ENCODE results near the gene ILKAP. TPM values are rescaled to one million over a fixed set of nuclear protein-coding genes. Genes with fewer than 3 reads are reported as not detected.

ILKAP gene
- polyA plus RNA-seq, 1 of the 3 experiments (the other 2 are of a cell fraction): 49.2 TPM

DNA sequence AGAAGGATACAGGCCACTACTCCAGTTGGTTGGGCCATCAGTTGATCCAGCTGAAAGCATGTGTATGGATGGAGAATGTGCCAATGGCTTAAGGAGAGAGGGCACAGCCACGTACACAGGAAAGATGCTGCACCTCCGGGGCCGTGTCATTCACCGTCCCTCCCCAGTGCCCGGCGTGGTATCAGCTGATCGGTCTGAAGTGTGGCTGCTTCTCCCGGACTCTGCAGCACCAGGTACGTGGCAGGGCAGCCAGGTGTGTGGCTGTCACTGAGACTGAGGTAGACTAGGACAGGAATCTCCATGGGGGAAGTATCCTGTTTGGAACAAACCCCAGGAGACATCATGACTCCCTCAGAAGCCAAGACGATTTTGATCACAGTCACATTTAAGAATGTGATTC lies 48.9 kb downstream of the ILKAP start:
- Histone ChIP-seq H3K4me1 (ENCODE audit: control insufficient read depth in 1 of 2, insufficient read depth in 2 of 2, low read depth in 1 of 2, low read length in 1 of 2) (peaks cover 0 to 8% of the 10 kb centered on the region in 2 experiments; a peak in 1 of 4 replicates), H3K27ac (ENCODE audit: low read depth in 2 of 2, low read length in 1 of 2) (no peak overlapping the region), H3F3A (replicated peaks; ENCODE audit: insufficient read depth) (no peaks in the 10 kb centered on the region), H4K20me1 (ENCODE audit: insufficient read depth) (no peaks in the 10 kb centered on the region), H3K4me2 (no peak overlapping the region), H3K36me3 (replicated peaks in 1 of 2; ENCODE audit: control insufficient read depth in 1 of 2, insufficient read depth in 2 of 2, low read length in 1 of 2) (no peaks in the 10 kb centered on the region), H3K79me2 (ENCODE audit: insufficient read depth) (no peaks in the 10 kb centered on the region), H3K27me3 (ENCODE audit: insufficient read depth) (no peaks in the 10 kb centered on the region), H3K4me3 (ENCODE audit: low read depth in 2 of 2, low read length in 1 of 2) (no peak overlapping the region), H3K9me2 (no peaks in the 10 kb centered on the region), H3K9me3 (no peaks in the 10 kb centered on the region), H2AFZ (ENCODE audit: low read depth) (no peak overlapping the region), H3K9ac (no peak overlapping the region)
- TF ChIP-seq FOXM1 (IDR thresholded peaks at IDR 0.05; ENCODE audit: low read depth): no peak
- no peak for TF ChIP-seq RAD21 (IDR thresholded peaks at IDR 0.05; ENCODE audit: low read length)
- TF ChIP-seq, protein P1, sequence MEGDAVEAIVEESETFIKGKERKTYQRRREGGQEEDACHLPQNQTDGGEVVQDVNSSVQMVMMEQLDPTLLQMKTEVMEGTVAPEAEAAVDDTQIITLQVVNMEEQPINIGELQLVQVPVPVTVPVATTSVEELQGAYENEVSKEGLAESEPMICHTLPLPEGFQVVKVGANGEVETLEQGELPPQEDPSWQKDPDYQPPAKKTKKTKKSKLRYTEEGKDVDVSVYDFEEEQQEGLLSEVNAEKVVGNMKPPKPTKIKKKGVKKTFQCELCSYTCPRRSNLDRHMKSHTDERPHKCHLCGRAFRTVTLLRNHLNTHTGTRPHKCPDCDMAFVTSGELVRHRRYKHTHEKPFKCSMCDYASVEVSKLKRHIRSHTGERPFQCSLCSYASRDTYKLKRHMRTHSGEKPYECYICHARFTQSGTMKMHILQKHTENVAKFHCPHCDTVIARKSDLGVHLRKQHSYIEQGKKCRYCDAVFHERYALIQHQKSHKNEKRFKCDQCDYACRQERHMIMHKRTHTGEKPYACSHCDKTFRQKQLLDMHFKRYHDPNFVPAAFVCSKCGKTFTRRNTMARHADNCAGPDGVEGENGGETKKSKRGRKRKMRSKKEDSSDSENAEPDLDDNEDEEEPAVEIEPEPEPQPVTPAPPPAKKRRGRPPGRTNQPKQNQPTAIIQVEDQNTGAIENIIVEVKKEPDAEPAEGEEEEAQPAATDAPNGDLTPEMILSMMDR (IDR thresholded peaks at IDR 0.05): no peak
- TF ChIP-seq SMC3 (IDR thresholded peaks at IDR 0.05; ENCODE audit: low read depth, low read length): no peak
- TF ChIP-seq GATA2 (CRISPR knock-in tag; IDR thresholded peaks at IDR 0.05): no peak
- TF ChIP-seq, protein P2, sequence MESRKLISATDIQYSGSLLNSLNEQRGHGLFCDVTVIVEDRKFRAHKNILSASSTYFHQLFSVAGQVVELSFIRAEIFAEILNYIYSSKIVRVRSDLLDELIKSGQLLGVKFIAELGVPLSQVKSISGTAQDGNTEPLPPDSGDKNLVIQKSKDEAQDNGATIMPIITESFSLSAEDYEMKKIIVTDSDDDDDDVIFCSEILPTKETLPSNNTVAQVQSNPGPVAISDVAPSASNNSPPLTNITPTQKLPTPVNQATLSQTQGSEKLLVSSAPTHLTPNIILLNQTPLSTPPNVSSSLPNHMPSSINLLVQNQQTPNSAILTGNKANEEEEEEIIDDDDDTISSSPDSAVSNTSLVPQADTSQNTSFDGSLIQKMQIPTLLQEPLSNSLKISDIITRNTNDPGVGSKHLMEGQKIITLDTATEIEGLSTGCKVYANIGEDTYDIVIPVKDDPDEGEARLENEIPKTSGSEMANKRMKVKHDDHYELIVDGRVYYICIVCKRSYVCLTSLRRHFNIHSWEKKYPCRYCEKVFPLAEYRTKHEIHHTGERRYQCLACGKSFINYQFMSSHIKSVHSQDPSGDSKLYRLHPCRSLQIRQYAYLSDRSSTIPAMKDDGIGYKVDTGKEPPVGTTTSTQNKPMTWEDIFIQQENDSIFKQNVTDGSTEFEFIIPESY (IDR thresholded peaks at IDR 0.05; ENCODE audit: borderline replicate concordance, low read depth): no peak
- TF ChIP-seq RCOR1 (IDR thresholded peaks at IDR 0.05; ENCODE audit: low read length): no peak
- TF ChIP-seq CHD2 (IDR thresholded peaks at IDR 0.05; ENCODE audit: low read length, partially characterized antibody): no peak
- TF ChIP-seq JUND (IDR thresholded peaks at IDR 0.05): no peak
- no peak for TF ChIP-seq TCF12 (IDR thresholded peaks at IDR 0.05)
- TF ChIP-seq NFIC (IDR thresholded peaks at IDR 0.05; ENCODE audit: borderline replicate concordance): no peak
- no peak for DNase-seq
- CTCF ChIA-PET: interaction anchor here (1.0 to 1.3 kb wide), 2 partner anchors 47 to 109 kb away, joined by 3 to 4 read pairs; no protein-coding TSS in a partner anchor
- POLR2A ChIA-PET: no interaction called here
- WGBS (ENCODE audit: low lambda C conversion rate): 69% methylated on average over 2 of the region's 10 CpGs

DNA sequence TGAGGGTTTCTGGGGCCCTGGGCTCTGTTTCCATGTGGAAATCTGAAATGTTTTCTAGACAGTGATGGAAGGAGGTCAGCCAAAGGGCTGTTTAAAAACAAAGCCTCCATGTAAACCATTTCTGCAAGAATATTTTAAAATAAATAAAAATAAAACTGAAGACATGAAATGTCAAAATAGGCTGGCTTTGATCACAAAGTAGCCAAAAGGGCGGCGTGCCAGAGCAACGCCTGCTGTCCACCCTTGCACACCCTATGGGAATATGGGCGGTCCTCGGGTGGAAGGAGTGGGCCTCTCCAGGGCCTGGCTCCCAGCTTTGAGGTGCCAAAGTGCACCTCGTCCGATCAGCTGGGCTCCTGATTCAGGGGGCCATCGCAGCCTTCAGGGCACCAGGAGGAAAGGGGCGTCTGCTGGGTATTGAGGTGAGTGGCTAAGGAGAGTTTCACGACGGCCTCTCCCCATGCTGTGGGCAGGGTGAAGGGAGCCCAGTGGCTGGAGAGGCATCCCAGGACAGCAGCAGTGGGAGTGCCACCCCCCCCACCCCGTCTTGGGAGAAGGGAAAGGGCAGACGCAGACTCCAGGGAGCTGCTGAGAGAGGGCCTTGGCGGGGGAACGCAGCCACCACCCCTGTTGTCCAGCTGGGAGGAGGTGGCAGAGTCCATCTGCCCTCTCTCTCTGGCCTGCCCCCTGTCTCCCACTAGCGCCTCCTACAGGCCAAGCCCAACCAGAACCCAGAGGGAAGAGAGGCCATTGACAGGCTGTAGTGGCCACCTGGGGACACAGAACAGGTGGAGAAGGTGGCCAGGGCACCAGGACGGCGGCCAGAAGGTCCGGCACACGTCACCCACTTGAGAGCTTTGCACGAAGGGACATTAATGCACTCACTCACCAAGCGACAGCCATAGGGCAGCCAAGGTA lies 50.5 kb downstream of the ILKAP start:
- H2AFZ ChIP-seq (ENCODE audit: low read depth): no peak overlapping the region
- WGBS (ENCODE audit: low lambda C conversion rate): 74% methylated on average over 12 of the region's 22 CpGs
- H3K9me2 ChIP-seq: no peaks in the 10 kb centered on the region
- peaks cover 0 to 6% of the 10 kb centered on the region in 2 experiments; a peak in 1 of 4 replicates for H3K4me1 ChIP-seq (ENCODE audit: control insufficient read depth in 1 of 2, insufficient read depth in 2 of 2, low read depth in 1 of 2, low read length in 1 of 2)
- POLR2A ChIA-PET: no interaction called here
- CTCF ChIA-PET: interaction anchor here (0.7 to 1.3 kb wide), 2 partner anchors 11 to 110 kb away, joined by 4 read pairs; no protein-coding TSS in a partner anchor
- H3K4me2 ChIP-seq: no peak overlapping the region
- no peak for DNase-seq
- no peaks in the 10 kb centered on the region for H3K27me3 ChIP-seq (ENCODE audit: insufficient read depth)
- no peaks in the 10 kb centered on the region for H4K20me1 ChIP-seq (ENCODE audit: insufficient read depth)
- no peaks in the 10 kb centered on the region for H3K9me3 ChIP-seq
- no peak overlapping the region for H3K4me3 ChIP-seq (ENCODE audit: low read depth in 2 of 2, low read length in 1 of 2)
- H3K79me2 ChIP-seq (ENCODE audit: insufficient read depth): no peaks in the 10 kb centered on the region
- H3F3A ChIP-seq (replicated peaks; ENCODE audit: insufficient read depth): no peaks in the 10 kb centered on the region
- no peak overlapping the region for H3K27ac ChIP-seq (ENCODE audit: low read depth in 2 of 2, low read length in 1 of 2)
- no peak overlapping the region for H3K9ac ChIP-seq
- no peaks in the 10 kb centered on the region for H3K36me3 ChIP-seq (replicated peaks in 1 of 2; ENCODE audit: control insufficient read depth in 1 of 2, insufficient read depth in 2 of 2, low read length in 1 of 2)
- TF ChIP-seq, protein P3, sequence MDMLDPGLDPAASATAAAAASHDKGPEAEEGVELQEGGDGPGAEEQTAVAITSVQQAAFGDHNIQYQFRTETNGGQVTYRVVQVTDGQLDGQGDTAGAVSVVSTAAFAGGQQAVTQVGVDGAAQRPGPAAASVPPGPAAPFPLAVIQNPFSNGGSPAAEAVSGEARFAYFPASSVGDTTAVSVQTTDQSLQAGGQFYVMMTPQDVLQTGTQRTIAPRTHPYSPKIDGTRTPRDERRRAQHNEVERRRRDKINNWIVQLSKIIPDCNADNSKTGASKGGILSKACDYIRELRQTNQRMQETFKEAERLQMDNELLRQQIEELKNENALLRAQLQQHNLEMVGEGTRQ (IDR thresholded peaks at IDR 0.05; ENCODE audit: borderline replicate concordance, low read depth, low read length): no peak
- TF ChIP-seq, protein P1 (IDR thresholded peaks at IDR 0.05): peak; percentile 38

All from SK-N-SH (cell line).